HG02678 (cell line): ENCODE measurements around the gene PRKAG2.

Source experiments
- ATAC-seq: cut with Tn5 transposase; IDR thresholded peaks from one replicate; pipeline ENCODE4 v1.9.1; 2021; ENCODE audit warnings: mild to moderate bottlenecking, moderate library complexity; ENCODE audit not compliant: unreplicated experiment

Gene PRKAG2

GRCh38 chr7:151684408-151685175, 192.3 kb downstream of the PRKAG2 start:
- ATAC-seq = no peak

GRCh38 chr7:151683615-151684407, 193.1 kb downstream of the PRKAG2 start:
- ATAC-seq = no peak

- no peak for ATAC-seq
These were observed 193.9 kb downstream of the PRKAG2 start for GRCh38 chr7:151682831-151683614.

GRCh38 chr7:151681726-151682125, 195.2 kb downstream of the PRKAG2 start:
- ATAC-seq = no peak

- ATAC-seq = no peak
These were observed 196.1 kb downstream of the PRKAG2 start for GRCh38 chr7:151680810-151681209.

GRCh38 chr7:151679881-151680612, 196.9 kb downstream of the PRKAG2 start:
- no peak for ATAC-seq

- no peak for ATAC-seq
These were observed 197.7 kb downstream of the PRKAG2 start for GRCh38 chr7:151679071-151679708.

- no peak for ATAC-seq
These were observed 198.7 kb downstream of the PRKAG2 start for GRCh38 chr7:151678227-151678604.

- no peak for ATAC-seq
These were observed 199.2 kb downstream of the PRKAG2 start for GRCh38 chr7:151677581-151678226.

GRCh38 chr7:151676759-151677158, 200.2 kb downstream of the PRKAG2 start:
- no peak for ATAC-seq

GRCh38 chr7:151675196-151675920, 201.6 kb downstream of the PRKAG2 start:
- no peak for ATAC-seq

GRCh38 chr7:151674161-151674920, 202.6 kb downstream of the PRKAG2 start:
- ATAC-seq = no peak

GRCh38 chr7:151673216-151673615, 203.7 kb downstream of the PRKAG2 start:
- ATAC-seq = no peak

- ATAC-seq = no peak
These were observed 204.2 kb downstream of the PRKAG2 start for GRCh38 chr7:151672716-151673115.

GRCh38 chr7:151671514-151671913, 205.4 kb downstream of the PRKAG2 start:
- no peak for ATAC-seq

GRCh38 chr7:151669762-151670161, 207.2 kb downstream of the PRKAG2 start:
- no peak for ATAC-seq

- no peak for ATAC-seq
These were observed 210.0 kb downstream of the PRKAG2 start for GRCh38 chr7:151666886-151667285.

- ATAC-seq = no peak
These were observed 211.5 kb downstream of the PRKAG2 start for GRCh38 chr7:151665368-151665767.
